Spinal cord (tissue), 10 donors: ENCODE data around the gene ADAMTS13. TPM values are rescaled to one million over a fixed set of nuclear protein-coding genes. Genes with fewer than 3 reads are reported as not detected.
"Not testable (repeated sequence)": the region's sequence is repeated elsewhere in the genome, so short reads cannot be mapped to it uniquely, and the experiment has no call there.

Experiments
- DNase-seq, 6 donors: peaks; one replicate each; pipeline versions ENCODE4 v3.0.0 to v3.0.0-alpha.2; 2013 to 2015; ENCODE audit warnings: low spot score in 6 of 6, low read depth in 4 of 6
- H3K27ac ChIP-seq: one replicate; pipeline ENCODE4 v1.5.1; 2013; ENCODE audit warnings: low read depth, low read length, control low read depth
- H3K27me3 ChIP-seq: one replicate; pipeline ENCODE4 v1.6.1; 2013; ENCODE audit warnings: low read length; ENCODE audit not compliant: control insufficient read depth, insufficient read depth
- H3K36me3 ChIP-seq: one replicate; pipeline ENCODE4 v1.6.1; 2013; ENCODE audit warnings: low read length; ENCODE audit not compliant: control insufficient read depth, insufficient read depth
- H3K4me1 ChIP-seq: one replicate; pipeline ENCODE4 v1.6.1; 2013; ENCODE audit warnings: low read length; ENCODE audit not compliant: control insufficient read depth, insufficient read depth
- H3K4me3 ChIP-seq: one replicate; pipeline ENCODE4 v1.5.1; 2013; ENCODE audit warnings: low read depth, low read length, control low read depth
- H3K9me3 ChIP-seq: one replicate; pipeline ENCODE4 v1.6.1; 2013; ENCODE audit warnings: low read length; ENCODE audit not compliant: control insufficient read depth, insufficient read depth
- WGBS: methylation state at CpG from one replicate; pipeline ENCODE4 v1.1.5; 2013; ENCODE audit warnings: missing lambda C conversion rate; ENCODE audit not compliant: insufficient coverage; 5-methylcytosine and 5-hydroxymethylcytosine counted together
- polyA plus RNA-seq, 2 donors: library from polyadenylated mRNA; unstranded; fragments of 120-200 nt; gene quantifications; one replicate each; pipeline ENCODE4 v1.2.1, GENCODE V29; 2013; ENCODE audit not compliant: insufficient read length in 2 of 2
- total RNA-seq, 2 donors: library from RNA; depleted of rRNA in 1 of 2; stranded (reverse); fragments of 120-200 nt in 1 of 2; fragments of >200 nt in 1 of 2; gene quantifications; one replicate each; pipeline versions ENCODE4 v1.2.3 to v1.2.4, GENCODE V29; 2013 to 2014
- donor health status: healthy.

ADAMTS13 gene
- total and polyA plus RNA-seq, 4 donors, result 2.4 to 16.5 (median 9.7) TPM

DNA sequence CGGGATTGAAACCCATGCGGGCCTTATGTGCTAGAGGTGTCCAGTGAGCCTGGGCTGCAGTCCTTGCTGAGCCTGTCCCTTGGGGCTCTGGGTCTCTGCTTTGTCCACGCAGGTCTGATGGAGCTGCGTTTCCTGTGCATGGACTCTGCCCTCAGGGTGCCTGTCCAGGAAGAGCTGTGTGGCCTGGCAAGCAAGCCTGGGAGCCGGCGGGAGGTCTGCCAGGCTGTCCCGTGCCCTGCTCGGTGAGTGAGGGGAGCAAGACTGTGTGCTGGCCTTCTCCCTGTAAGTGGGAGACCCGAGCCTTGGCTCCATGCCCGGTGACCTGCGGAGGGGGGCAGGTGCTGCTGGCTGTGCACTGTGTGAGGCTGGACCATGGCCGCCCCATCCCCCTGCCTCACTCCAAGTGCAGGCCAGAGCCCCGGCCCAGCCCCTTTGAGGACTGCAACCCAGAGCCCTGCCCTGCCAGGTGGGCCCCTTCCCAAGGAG, 26.4 kb downstream of the ADAMTS13 start:
- Histone ChIP-seq H3K4me3 (no peak overlapping the region), H3K36me3 (peaks cover 22% of the 10 kb centered on the region), H3K27ac (no peak overlapping the region), H3K27me3 (no peaks in the 10 kb centered on the region), H3K9me3 (no peaks in the 10 kb centered on the region), H3K4me1 (peaks cover 2% of the 10 kb centered on the region)
- DNase-seq, result no peak
- 69% methylated on average over 12 of the region's 13 CpGs for WGBS

- 97% methylated on average over 12 of the region's 12 CpGs for WGBS
- no peak for DNase-seq
- H3K36me3 ChIP-seq, result peaks cover 28% of the 10 kb centered on the region
These were observed 27.6 kb downstream of the ADAMTS13 start for GRCh38 chr9:133449760-133450159.

DNA sequence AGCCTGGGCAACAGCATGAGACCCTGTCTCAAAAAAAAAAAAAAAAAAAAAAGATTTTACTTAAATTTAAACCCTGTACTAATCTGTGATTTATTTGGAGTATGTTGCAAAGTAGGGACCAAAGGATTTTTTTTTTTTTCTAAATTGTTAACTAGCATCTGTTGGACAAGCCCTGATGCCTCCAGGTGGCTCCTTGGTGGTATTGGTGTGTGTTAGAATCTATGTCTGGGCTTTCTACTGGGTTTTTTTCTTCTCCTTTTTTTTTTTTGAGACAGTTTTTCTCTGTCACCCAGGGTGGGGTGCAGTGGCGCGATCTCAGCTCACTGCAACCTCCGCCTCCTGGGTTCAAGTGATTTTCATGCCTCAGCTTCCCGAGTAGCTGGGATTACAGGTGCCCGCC, 29.7 kb downstream of the ADAMTS13 start:
- not testable (repeated sequence) for DNase-seq, H3K4me1 ChIP-seq, H3K9me3 ChIP-seq, H3K27me3 ChIP-seq, H3K4me3 ChIP-seq, H3K27ac ChIP-seq
- WGBS, result 88% methylated on average over 4 of the region's 5 CpGs
- H3K36me3 ChIP-seq, result peaks cover 40% of the 10 kb centered on the region

More at GRCh38 chr9:133449760-133450159, 27.6 kb downstream of the ADAMTS13 start:
- peaks cover 4% of the 10 kb centered on the region for H3K4me1 ChIP-seq
- H3K4me3 ChIP-seq, result no peak overlapping the region
- no peak overlapping the region for H3K27ac ChIP-seq
- no peaks in the 10 kb centered on the region for H3K9me3 ChIP-seq
- no peaks in the 10 kb centered on the region for H3K27me3 ChIP-seq

GRCh38 chr9:133452562-133452961, 30.4 kb downstream of the ADAMTS13 start:
- H3K9me3 ChIP-seq, result no peaks in the 10 kb centered on the region
- H3K4me3 ChIP-seq, result no peak overlapping the region
- H3K36me3 ChIP-seq, result peaks cover 45% of the 10 kb centered on the region
- peaks cover 4% of the 10 kb centered on the region for H3K4me1 ChIP-seq
- no peak overlapping the region for H3K27ac ChIP-seq
- WGBS, result 89% methylated on average over 6 of the region's 7 CpGs
- H3K27me3 ChIP-seq, result no peaks in the 10 kb centered on the region
- no peak for DNase-seq

DNA sequence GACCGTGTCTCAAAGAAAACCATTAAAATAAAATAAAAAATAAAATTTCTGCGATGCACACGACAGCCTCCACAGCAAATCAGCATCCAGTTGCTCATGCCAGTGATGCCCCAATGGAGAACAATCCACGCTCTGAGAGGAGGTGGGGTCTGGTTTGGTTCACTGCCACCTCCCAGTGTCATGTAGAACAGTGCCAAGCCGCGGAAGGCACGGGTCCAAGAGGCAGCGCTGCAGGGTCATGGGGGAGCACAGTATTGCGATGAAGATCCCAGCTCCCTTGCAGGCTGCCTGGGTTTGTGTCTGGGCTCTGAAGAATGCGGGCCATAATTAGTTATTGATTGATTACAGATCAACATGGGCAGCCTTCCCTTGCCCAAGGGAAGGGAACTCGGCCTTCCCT, 31.5 kb downstream of the ADAMTS13 start:
- peaks cover 5% of the 10 kb centered on the region for H3K4me1 ChIP-seq
- no peak overlapping the region for H3K27ac ChIP-seq
- H3K4me3 ChIP-seq, result no peak overlapping the region
- DNase-seq, result peak in 2 of 6 donors; percentile 46 to 64
- WGBS, result 61% methylated on average over 9 of the region's 11 CpGs
- H3K9me3 ChIP-seq, result no peaks in the 10 kb centered on the region
- H3K36me3 ChIP-seq, result peaks cover 47% of the 10 kb centered on the region
- no peaks in the 10 kb centered on the region for H3K27me3 ChIP-seq

DNA sequence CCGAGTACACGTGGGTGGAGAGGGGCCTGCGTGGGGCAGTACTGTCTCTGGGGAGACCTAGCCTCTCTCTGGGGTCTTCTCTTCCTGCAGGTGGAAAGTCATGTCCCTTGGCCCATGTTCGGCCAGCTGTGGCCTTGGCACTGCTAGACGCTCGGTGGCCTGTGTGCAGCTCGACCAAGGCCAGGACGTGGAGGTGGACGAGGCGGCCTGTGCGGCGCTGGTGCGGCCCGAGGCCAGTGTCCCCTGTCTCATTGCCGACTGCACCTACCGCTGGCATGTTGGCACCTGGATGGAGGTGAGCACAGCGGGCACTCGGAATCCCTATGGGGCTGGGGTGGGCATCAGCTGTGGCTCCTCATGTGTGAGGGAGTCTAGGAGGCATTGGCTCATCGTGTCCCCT, 32.2 kb downstream of the ADAMTS13 start:
- no peaks in the 10 kb centered on the region for H3K9me3 ChIP-seq
- H3K27ac ChIP-seq, result no peak overlapping the region
- H3K36me3 ChIP-seq, result peaks cover 44% of the 10 kb centered on the region
- H3K27me3 ChIP-seq, result no peaks in the 10 kb centered on the region
- WGBS, result 92% methylated on average over 19 of the region's 19 CpGs
- no peak for DNase-seq
- H3K4me1 ChIP-seq, result peaks cover 12% of the 10 kb centered on the region
- H3K4me3 ChIP-seq, result no peak overlapping the region

DNA sequence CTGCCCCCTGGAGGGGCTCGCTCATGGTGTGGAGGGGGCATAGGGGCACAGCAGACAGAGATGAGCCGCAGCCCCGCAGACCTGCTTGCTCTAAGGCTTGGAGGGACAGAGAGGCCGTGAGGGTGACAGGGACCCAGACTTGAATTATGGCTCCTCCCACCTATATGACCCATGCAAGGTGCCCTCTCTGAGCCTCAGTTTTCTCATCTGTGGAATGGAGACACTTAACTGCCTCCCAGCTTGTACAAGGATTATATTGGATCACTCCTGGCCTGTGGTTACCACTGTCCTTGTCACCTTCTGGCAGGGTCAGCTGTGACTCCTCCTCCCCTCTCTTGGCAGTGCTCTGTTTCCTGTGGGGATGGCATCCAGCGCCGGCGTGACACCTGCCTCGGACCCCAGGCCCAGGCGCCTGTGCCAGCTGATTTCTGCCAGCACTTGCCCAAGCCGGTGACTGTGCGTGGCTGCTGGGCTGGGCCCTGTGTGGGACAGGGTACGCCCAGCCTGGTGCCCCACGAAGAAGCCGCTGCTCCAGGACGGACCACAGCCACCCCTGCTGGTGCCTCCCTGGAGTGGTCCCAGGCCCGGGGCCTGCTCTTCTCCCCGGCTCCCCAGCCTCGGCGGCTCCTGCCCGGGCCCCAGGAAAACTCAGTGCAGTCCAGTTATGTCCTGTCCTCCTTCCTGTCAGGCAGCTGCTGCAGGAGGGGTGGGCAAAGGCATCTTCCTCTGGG, 32.9 kb downstream of the ADAMTS13 start:
- no peak for DNase-seq
- Histone ChIP-seq H3K27ac (no peak overlapping the region), H3K27me3 (no peaks in the 10 kb centered on the region), H3K4me3 (no peak overlapping the region), H3K36me3 (peaks cover 39% of the 10 kb centered on the region), H3K9me3 (no peaks in the 10 kb centered on the region), H3K4me1 (peaks cover 14% of the 10 kb centered on the region)
- WGBS, result 91% methylated on average over 20 of the region's 20 CpGs

DNA sequence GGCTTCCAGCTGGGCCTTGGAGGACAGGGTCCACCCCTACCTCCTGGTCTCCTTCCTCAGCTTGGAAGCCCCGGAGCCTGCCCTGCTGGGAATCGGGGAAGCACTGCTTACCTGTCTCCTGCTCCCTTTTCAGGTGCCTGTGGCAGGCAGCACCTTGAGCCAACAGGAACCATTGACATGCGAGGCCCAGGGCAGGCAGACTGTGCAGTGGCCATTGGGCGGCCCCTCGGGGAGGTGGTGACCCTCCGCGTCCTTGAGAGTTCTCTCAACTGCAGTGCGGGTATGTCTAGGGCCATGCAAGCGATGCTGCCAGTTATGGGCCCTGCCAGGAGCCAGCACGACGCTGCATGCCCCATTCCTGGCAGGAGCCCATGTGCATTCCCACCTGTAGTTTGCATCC, 33.8 kb downstream of the ADAMTS13 start:
- 94% methylated on average over 11 of the region's 11 CpGs for WGBS
- peaks cover 20% of the 10 kb centered on the region for H3K4me1 ChIP-seq
- no peak overlapping the region for H3K27ac ChIP-seq
- peaks cover 37% of the 10 kb centered on the region for H3K36me3 ChIP-seq
- H3K4me3 ChIP-seq, result no peak overlapping the region
- H3K9me3 ChIP-seq, result no peaks in the 10 kb centered on the region
- no peaks in the 10 kb centered on the region for H3K27me3 ChIP-seq
- DNase-seq, result no peak

DNA sequence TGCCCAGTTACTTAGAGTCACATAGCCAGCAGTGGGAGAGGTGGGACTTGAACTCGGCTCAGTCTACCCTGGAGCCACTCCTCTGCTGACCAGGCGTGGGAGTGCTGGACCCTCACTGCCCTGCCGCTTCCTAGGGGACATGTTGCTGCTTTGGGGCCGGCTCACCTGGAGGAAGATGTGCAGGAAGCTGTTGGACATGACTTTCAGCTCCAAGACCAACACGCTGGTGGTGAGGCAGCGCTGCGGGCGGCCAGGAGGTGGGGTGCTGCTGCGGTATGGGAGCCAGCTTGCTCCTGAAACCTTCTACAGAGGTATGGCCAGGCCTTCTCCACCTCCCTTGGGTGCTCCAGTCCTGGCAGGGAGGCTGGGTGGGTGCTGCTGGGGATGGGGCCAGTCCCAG, 34.2 kb downstream of the ADAMTS13 start:
- no peak for DNase-seq
- 94% methylated on average over 9 of the region's 9 CpGs for WGBS
- H3K4me1 ChIP-seq, result peaks cover 25% of the 10 kb centered on the region
- peaks cover 37% of the 10 kb centered on the region for H3K36me3 ChIP-seq
- H3K27me3 ChIP-seq, result no peaks in the 10 kb centered on the region
- H3K4me3 ChIP-seq, result no peak overlapping the region
- H3K27ac ChIP-seq, result no peak overlapping the region
- no peaks in the 10 kb centered on the region for H3K9me3 ChIP-seq

DNA sequence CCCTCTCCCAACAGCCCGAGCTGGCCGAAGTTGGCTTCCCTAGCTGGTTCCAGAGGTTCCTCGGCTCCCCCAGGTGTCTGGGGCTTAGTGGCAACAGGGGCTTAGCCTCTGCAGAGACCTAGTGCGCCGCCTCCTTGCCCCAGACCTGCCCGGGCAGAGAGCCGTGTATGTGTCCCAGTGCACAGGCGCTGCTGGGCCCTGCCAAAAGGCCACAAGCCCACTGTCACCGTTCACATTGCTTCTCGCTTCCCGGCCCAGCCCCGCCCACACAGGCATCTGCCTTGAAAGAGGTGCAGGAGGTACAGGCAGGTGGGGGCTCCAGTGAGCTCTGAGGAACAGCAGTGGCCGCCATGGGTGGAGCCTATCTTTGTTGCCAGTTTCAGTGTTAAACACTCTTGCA, 35.1 kb downstream of the ADAMTS13 start:
- no peak for DNase-seq
- H3K9me3 ChIP-seq, result no peaks in the 10 kb centered on the region
- peaks cover 33% of the 10 kb centered on the region for H3K4me1 ChIP-seq
- 91% methylated on average over 13 of the region's 13 CpGs for WGBS
- H3K27ac ChIP-seq, result no peak overlapping the region
- peaks cover 41% of the 10 kb centered on the region for H3K36me3 ChIP-seq
- H3K27me3 ChIP-seq, result no peaks in the 10 kb centered on the region
- no peak overlapping the region for H3K4me3 ChIP-seq
